Heart right ventricle (tissue), 16 donors: ENCODE data around the gene KCNJ10. TPM values are rescaled to one million over a fixed set of nuclear protein-coding genes. Genes with fewer than 3 reads are reported as not detected.

Experiments used
- ATAC-seq, 8 donors: fragments of 200-7000 bp; cut with Tn5 transposase; one replicate each; pipeline ENCODE4 v1.9.1; 2020; ENCODE audit warnings: mild to moderate bottlenecking in 8 of 8, moderate library complexity in 8 of 8, moderate number of reproducible peaks in 1 of 8
- DNase-seq, 2 donors: peaks; one replicate each; pipeline ENCODE4 v3.0.0-alpha.2; 2020
- H3K27ac ChIP-seq, 10 donors: fragments of 200-600 bp; sonication (generic) in 2 of 10; one replicate each; pipeline versions ENCODE4 v1.5.0 to v1.8.0; 2020 to 2022; ENCODE audit warnings: mild to moderate bottlenecking in 3 of 10
- H3K27me3 ChIP-seq, 7 donors: fragments of 200-600 bp; one replicate each; pipeline ENCODE4 v1.8.0; 2021 to 2022; ENCODE audit warnings: mild to moderate bottlenecking in 2 of 7
- H3K36me3 ChIP-seq, 9 donors: fragments of 200-600 bp; sonication (generic) in 1 of 9; one replicate each; pipeline versions ENCODE4 v1.5.0 to v1.8.0; 2020 to 2022; ENCODE audit warnings: mild to moderate bottlenecking in 2 of 9
- H3K4me1 ChIP-seq, 9 donors: fragments of 200-600 bp; sonication (generic) in 1 of 9; one replicate each; pipeline versions ENCODE4 v1.5.0 to v1.8.0; 2020 to 2022; ENCODE audit warnings: mild to moderate bottlenecking in 4 of 9
- H3K4me3 ChIP-seq, 10 donors: fragments of 200-600 bp; sonication (generic) in 2 of 10; one replicate each; pipeline versions ENCODE4 v1.5.0 to v1.8.0; 2020 to 2022; ENCODE audit warnings: mild to moderate bottlenecking in 7 of 10, moderate library complexity in 2 of 10
- H3K9me3 ChIP-seq, 11 donors: fragments of 200-600 bp in 10 of 11; sonication (generic) in 2 of 11; one replicate each; pipeline versions ENCODE4 v1.5.0 to v1.8.0; 2013 to 2022; ENCODE audit warnings: mild to moderate bottlenecking in 2 of 11, control low read depth in 1 of 11, moderate library complexity in 1 of 11
- CTCF ChIP-seq, 9 donors: fragments of 200-600 bp; sonication (generic) in 2 of 9; IDR thresholded peaks; one replicate each; pipeline versions ENCODE4 v1.5.0 to v1.8.0; 2021 to 2022; ENCODE audit warnings: antibody characterized with exemption in 9 of 9, mild to moderate bottlenecking in 5 of 9, moderate library complexity in 1 of 9
- WGBS, 2 donors: extraction: QIAGEN DNeasy Blood & Tissue Kit; methylation state at CpG; one replicate each; pipeline ENCODE4 v1.1.7; 2013; ENCODE audit warnings: inconsistent platforms in 1 of 2; 5-methylcytosine and 5-hydroxymethylcytosine counted together
- intact Hi-C, 10 donors: fragments of 100-400 bp; cut with DNase I; formaldehyde crosslinking; loops; one replicate each; pipeline versions ENCODE4 v1.11.1 to v1.14.2; 2022
- polyA plus RNA-seq, 2 donors: library from polyadenylated mRNA; stranded (reverse); fragments of 200-250 nt; gene quantifications; one replicate each; pipeline ENCODE4 v1.2.3, GENCODE V29; 2013
- total RNA-seq, 10 donors: library from RNA; stranded (reverse); fragmentation: NEBNext Ultra II Directional in 3 of 10; extraction: Animal tissue kit (Norgen Biotek cat#: 25700) in 3 of 10; gene quantifications; one replicate each; pipeline versions ENCODE4 v1.2.1 to v1.2.4, GENCODE V29; 2021 to 2023
- donor health status: Arrhythmogenic right ventricular cardiomyopathy.
- donor health status: ischemic (EF 13 %, LVEDD 7.1; RV severe dilation, severe dysfunction).
- donor health status: healthy with polysubstance abuse.
- donor health status: DM: no; HTN: yes; CAD: no.
- donor health status: DM: no; HTN: no; CAD: no.
- donor health status: ischemic (EF 25% LVEDD 6.9; RV normal size, moderate dysfunction).
- donor health status: ischemic (EF 25% LVEDD 5.7; RV mildly dilated, moderate dysfunction).
- donor health status: healthy.
- donor health status: DM: yes; HTN: yes; CAD: no.
- donor health status: Ischemic cardiomyopathy.
- donor health status: ischemic (EF 35%, LVEDD 5.7; RV mildly dilated, moderate dysfunction).
- donor health status: nonischemic (EF 11% LVEDD 7.7; RV severe dilation, severe dysfunction).
- donor health status: DM: yes; HTN: yes; CAD: no.
- donor health status: PGD.
- donor health status: ischemic (EF 29% LVEDD 5.4; RV normal size, mild dysfunction).
- donor health status: nonischemic (EF 23%, LVEDD 6.1; RV moderate dilation, normal function).

KCNJ10 gene
- total and polyA plus RNA-seq, 12 donors: 0.09 to 1.9 TPM; not detected in 10

- H3K9me3 ChIP-seq: no peaks in the 10 kb centered on the region
- intact Hi-C loops: loop anchor here in 6 of 10 donors (5.0 kb wide), 2 partner anchors 148 to 153 kb away; partner anchors contain the start of gene FCRL6 (in 2 of the 6)
- ATAC-seq (no peak), DNase-seq (no peak)
- no peak overlapping the region for H3K27ac ChIP-seq
- H3K36me3 ChIP-seq: no peaks in the 10 kb centered on the region
- H3K4me1 ChIP-seq: peaks cover 0 to 16% (median 12%) of the 10 kb centered on the region in 9 donors
- WGBS, 2 donors: 92 to 95% methylated on average over 4 of the region's 4 CpGs
- TF ChIP-seq CTCF (IDR thresholded peaks at IDR 0.05): no peak
- peaks cover 0 to 39% (median 20%) of the 10 kb centered on the region in 7 donors for H3K27me3 ChIP-seq
- H3K4me3 ChIP-seq: no peak overlapping the region
Observed at GRCh38 chr1:159949981-159950381, 120.0 kb downstream of the KCNJ10 start.

GRCh38 chr1:159949123-159949522 lies 120.8 kb downstream of the KCNJ10 start:
- no peaks in the 10 kb centered on the region for H3K36me3 ChIP-seq
- H3K4me1 ChIP-seq: peaks cover 0 to 19% (median 12%) of the 10 kb centered on the region in 9 donors
- H3K4me3 ChIP-seq: no peak overlapping the region
- ATAC-seq: no peak
- WGBS, 2 donors: 75 to 84% methylated on average over 6 of the region's 6 CpGs
- no peak for DNase-seq
- TF ChIP-seq CTCF (IDR thresholded peaks at IDR 0.05): no peak
- peaks cover 0 to 46% (median 23%) of the 10 kb centered on the region in 7 donors for H3K27me3 ChIP-seq
- H3K27ac ChIP-seq: no peak overlapping the region
- intact Hi-C loops: loop anchor here in 6 of 10 donors (5.0 kb wide), 2 partner anchors 147 to 152 kb away; partner anchors contain the start of gene FCRL6 (in 2 of the 6)
- no peaks in the 10 kb centered on the region for H3K9me3 ChIP-seq

Other genes with a start within 250 kb of the KCNJ10 start
- 10 to 100 TPM in 1 of 10 donors, 1 to 10 TPM in 4, under 1 TPM in 5; 0.30 to 24.4 (median 0.97) TPM for gene SLAMF8, start 243.3 kb downstream of the KCNJ10 start, total RNA-seq
- gene SLAMF8, start 243.3 kb downstream of the KCNJ10 start, polyA plus RNA-seq: 1 to 10 TPM in 1 of 2 donors, under 1 TPM in 1; 0.95 to 1.4 TPM
- gene VSIG8, start 207.5 kb downstream of the KCNJ10 start, total RNA-seq: not detected
- gene VSIG8, start 207.5 kb downstream of the KCNJ10 start, polyA plus RNA-seq: under 1 TPM in 1 of 2 donors, not detected in 1; 0.44 TPM
- gene CFAP45, start 170.0 kb downstream of the KCNJ10 start, total RNA-seq: 1 to 10 TPM in 1 of 10 donors, under 1 TPM in 9; 0.17 to 1.5 (median 0.47) TPM
- gene CFAP45, start 170.0 kb downstream of the KCNJ10 start, polyA plus RNA-seq: 1 to 10 TPM in 1 of 2 donors, under 1 TPM in 1; 0.70 to 1.4 TPM
- gene TAGLN2, start 144.7 kb downstream of the KCNJ10 start, total RNA-seq: 100 to 1,000 TPM in 4 of 10 donors, 10 to 100 TPM in 6; 65.9 to 228 (median 92.5) TPM
- gene TAGLN2, start 144.7 kb downstream of the KCNJ10 start, polyA plus RNA-seq: 100 to 1,000 TPM; 131 to 283 TPM
- gene IGSF9, start 124.5 kb downstream of the KCNJ10 start, total RNA-seq: under 1 TPM in 3 of 10 donors, not detected in 7; 0.07 to 0.15 (median 0.08) TPM
- under 1 TPM; 0.03 to 0.15 TPM for gene IGSF9, start 124.5 kb downstream of the KCNJ10 start, polyA plus RNA-seq
- not detected for gene SLAMF9, start 115.9 kb downstream of the KCNJ10 start, total RNA-seq
- under 1 TPM in 1 of 2 donors, not detected in 1; 0.13 TPM for gene SLAMF9, start 115.9 kb downstream of the KCNJ10 start, polyA plus RNA-seq
- 1 to 10 TPM; 2.0 to 3.0 (median 2.5) TPM for gene PIGM, start 38.2 kb downstream of the KCNJ10 start, total RNA-seq
- 1 to 10 TPM; 1.5 to 2.3 TPM for gene PIGM, start 38.2 kb downstream of the KCNJ10 start, polyA plus RNA-seq
- gene KCNJ9, start 11.4 kb upstream of the KCNJ10 start, total RNA-seq: under 1 TPM in 3 of 10 donors, not detected in 7; 0.06 to 0.09 (median 0.07) TPM
- gene KCNJ9, start 11.4 kb upstream of the KCNJ10 start, polyA plus RNA-seq: under 1 TPM in 1 of 2 donors, not detected in 1; 0.01 TPM
- 10 to 100 TPM; 17.0 to 42.2 (median 20.6) TPM for gene IGSF8, start 28.5 kb upstream of the KCNJ10 start, total RNA-seq
- gene IGSF8, start 28.5 kb upstream of the KCNJ10 start, polyA plus RNA-seq: 10 to 100 TPM; 13.4 to 27.1 TPM
- gene ATP1A2, start 45.6 kb upstream of the KCNJ10 start, total RNA-seq: 100 to 1,000 TPM; 108 to 342 (median 207) TPM
- 10 to 100 TPM; 14.2 to 83.8 TPM for gene ATP1A2, start 45.6 kb upstream of the KCNJ10 start, polyA plus RNA-seq
- 1 to 10 TPM in 1 of 10 donors, under 1 TPM in 4, not detected in 5; 0.14 to 1.5 (median 0.50) TPM for gene ATP1A4, start 81.4 kb upstream of the KCNJ10 start, total RNA-seq
- gene ATP1A4, start 81.4 kb upstream of the KCNJ10 start, polyA plus RNA-seq: under 1 TPM; 0.04 to 0.29 TPM
- 10 to 100 TPM; 17.5 to 68.9 (median 45.4) TPM for gene CASQ1, start 120.4 kb upstream of the KCNJ10 start, total RNA-seq
- 10 to 100 TPM; 27.4 to 39.3 TPM for gene CASQ1, start 120.4 kb upstream of the KCNJ10 start, polyA plus RNA-seq
- 100 to 1,000 TPM; 213 to 451 (median 271) TPM for gene PEA15, start 135.2 kb upstream of the KCNJ10 start, total RNA-seq
- 100 to 1,000 TPM; 244 to 536 TPM for gene PEA15, start 135.2 kb upstream of the KCNJ10 start, polyA plus RNA-seq
- gene DCAF8, start 192.4 kb upstream of the KCNJ10 start, total RNA-seq: 100 to 1,000 TPM; 122 to 171 (median 154) TPM
- gene DCAF8, start 192.4 kb upstream of the KCNJ10 start, polyA plus RNA-seq: 100 to 1,000 TPM in 1 of 2 donors, 10 to 100 TPM in 1; 47.1 to 101 TPM
- 100 to 1,000 TPM in 1 of 10 donors, 10 to 100 TPM in 9; 72.9 to 100 (median 94.1) TPM for gene PEX19, start 215.0 kb upstream of the KCNJ10 start, total RNA-seq
- gene PEX19, start 215.0 kb upstream of the KCNJ10 start, polyA plus RNA-seq: 10 to 100 TPM; 11.9 to 25.2 TPM